ENCODE results near the gene HHEX.

DNA sequence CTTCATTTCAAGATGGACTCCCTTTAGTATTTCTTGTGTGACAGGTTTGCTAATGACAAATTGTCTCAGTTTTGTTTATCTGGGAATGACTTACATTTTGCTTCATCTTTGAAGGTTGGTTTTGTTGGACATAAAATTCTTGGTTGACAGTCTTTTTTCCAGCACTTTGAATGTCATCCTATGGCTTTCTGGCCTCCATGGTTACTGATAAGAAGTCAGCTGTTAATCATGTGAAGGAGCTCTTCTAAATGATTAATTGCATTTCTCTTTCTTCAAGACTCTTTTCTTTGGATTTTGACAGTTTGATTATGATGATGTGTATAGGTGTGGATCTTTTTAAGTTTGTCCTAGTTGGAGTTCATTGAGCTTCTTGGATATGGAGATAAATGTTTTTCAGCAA lies 26.9 kb upstream of the HHEX start:
- TF ChIP-seq, protein P1, sequence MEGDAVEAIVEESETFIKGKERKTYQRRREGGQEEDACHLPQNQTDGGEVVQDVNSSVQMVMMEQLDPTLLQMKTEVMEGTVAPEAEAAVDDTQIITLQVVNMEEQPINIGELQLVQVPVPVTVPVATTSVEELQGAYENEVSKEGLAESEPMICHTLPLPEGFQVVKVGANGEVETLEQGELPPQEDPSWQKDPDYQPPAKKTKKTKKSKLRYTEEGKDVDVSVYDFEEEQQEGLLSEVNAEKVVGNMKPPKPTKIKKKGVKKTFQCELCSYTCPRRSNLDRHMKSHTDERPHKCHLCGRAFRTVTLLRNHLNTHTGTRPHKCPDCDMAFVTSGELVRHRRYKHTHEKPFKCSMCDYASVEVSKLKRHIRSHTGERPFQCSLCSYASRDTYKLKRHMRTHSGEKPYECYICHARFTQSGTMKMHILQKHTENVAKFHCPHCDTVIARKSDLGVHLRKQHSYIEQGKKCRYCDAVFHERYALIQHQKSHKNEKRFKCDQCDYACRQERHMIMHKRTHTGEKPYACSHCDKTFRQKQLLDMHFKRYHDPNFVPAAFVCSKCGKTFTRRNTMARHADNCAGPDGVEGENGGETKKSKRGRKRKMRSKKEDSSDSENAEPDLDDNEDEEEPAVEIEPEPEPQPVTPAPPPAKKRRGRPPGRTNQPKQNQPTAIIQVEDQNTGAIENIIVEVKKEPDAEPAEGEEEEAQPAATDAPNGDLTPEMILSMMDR (IDR thresholded peaks at IDR 0.05), result no peak
- TF ChIP-seq POLR2AphosphoS5 (IDR thresholded peaks at IDR 0.05), result no peak
